Measurements from ENCODE around the gene CPED1.
"Not testable (repeated sequence)": the region's sequence is repeated elsewhere in the genome, so short reads cannot be mapped to it uniquely, and the experiment has no call there.

Gene CPED1

GRCh38 chr7:121097577-121097976, 109.1 kb downstream of the CPED1 start:
- DNase-seq (ENCODE audit: low read depth), result no peak

GRCh38 chr7:121099572-121099971, 111.1 kb downstream of the CPED1 start:
- no peak for DNase-seq (ENCODE audit: low read depth)

- DNase-seq (ENCODE audit: low read depth), result no peak
Measured at GRCh38 chr7:121101083-121101482, 112.6 kb downstream of the CPED1 start.

GRCh38 chr7:121101621-121102020, 113.1 kb downstream of the CPED1 start:
- no peak for DNase-seq (ENCODE audit: low read depth)

- no peak for DNase-seq (ENCODE audit: low read depth)
Measured at GRCh38 chr7:121102619-121103018, 114.1 kb downstream of the CPED1 start.

- no peak for DNase-seq (ENCODE audit: low read depth)
Measured at GRCh38 chr7:121103086-121103485, 114.6 kb downstream of the CPED1 start.

- no peak for DNase-seq (ENCODE audit: low read depth)
Measured at GRCh38 chr7:121103579-121103978, 115.1 kb downstream of the CPED1 start.

- no peak for DNase-seq (ENCODE audit: low read depth)
Measured at GRCh38 chr7:121105262-121105661, 116.8 kb downstream of the CPED1 start.

GRCh38 chr7:121107923-121108498, 119.5 kb downstream of the CPED1 start:
- no peak for DNase-seq (ENCODE audit: low read depth)

- DNase-seq (ENCODE audit: low read depth), result no peak
Measured at GRCh38 chr7:121109145-121109544, 120.6 kb downstream of the CPED1 start.

GRCh38 chr7:121113288-121113687, 124.8 kb downstream of the CPED1 start:
- DNase-seq (ENCODE audit: low read depth), result no peak

- DNase-seq (ENCODE audit: low read depth), result no peak
Measured at GRCh38 chr7:121116396-121116795, 127.9 kb downstream of the CPED1 start.

GRCh38 chr7:121119047-121119446, 130.5 kb downstream of the CPED1 start:
- no peak for DNase-seq (ENCODE audit: low read depth)

- no peak for DNase-seq (ENCODE audit: low read depth)
Measured at GRCh38 chr7:121123032-121123431, 134.5 kb downstream of the CPED1 start.

- DNase-seq (ENCODE audit: low read depth), result not testable (repeated sequence)
Measured at GRCh38 chr7:121125454-121125853, 136.9 kb downstream of the CPED1 start.

- no peak for DNase-seq (ENCODE audit: low read depth)
Measured at GRCh38 chr7:121126201-121126600, 137.7 kb downstream of the CPED1 start.

GRCh38 chr7:121126801-121127534, 138.5 kb downstream of the CPED1 start:
- no peak for DNase-seq (ENCODE audit: low read depth)

GRCh38 chr7:121132940-121133339, 144.4 kb downstream of the CPED1 start:
- DNase-seq (ENCODE audit: low read depth), result no peak

- no peak for DNase-seq (ENCODE audit: low read depth)
Measured at GRCh38 chr7:121133444-121133843, 144.9 kb downstream of the CPED1 start.

- DNase-seq (ENCODE audit: low read depth), result no peak
Measured at GRCh38 chr7:121137580-121137979, 149.1 kb downstream of the CPED1 start.

- DNase-seq (ENCODE audit: low read depth), result no peak
Measured at GRCh38 chr7:121138262-121138933, 149.9 kb downstream of the CPED1 start.

GRCh38 chr7:121139427-121139826, 150.9 kb downstream of the CPED1 start:
- DNase-seq (ENCODE audit: low read depth), result no peak

- no peak for DNase-seq (ENCODE audit: low read depth)
Measured at GRCh38 chr7:121140790-121141189, 152.3 kb downstream of the CPED1 start.

All from non-pigmented ciliary epithelial cell (primary cell).